CD4-positive, alpha-beta T cell (primary cell): ENCODE results near the gene IL17RE. TPM values are rescaled to one million over a fixed set of nuclear protein-coding genes. Genes with fewer than 3 reads are reported as not detected.

Experiments
- ATAC-seq: fragments of 200-7000 bp; cut with Tn5 transposase; one replicate; pipeline ENCODE4 v1.10.0; 2022; ENCODE audit warnings: mild to moderate bottlenecking; ENCODE audit not compliant: poor library complexity
- CTCF ChIA-PET: fragments of 350-600 bp; sonication (Branson Sonifier 250); formaldehyde crosslinking; loops from one replicate; lab custom pipeline; 2021; ENCODE audit warnings: antibody characterized with exemption, inconsistent platforms; lab: Charles Lee
- POLR2A ChIA-PET: fragments of 350-600 bp; sonication (Branson Sonifier 250); formaldehyde crosslinking; loops from one replicate; lab custom pipeline; 2021; ENCODE audit warnings: antibody characterized with exemption, inconsistent platforms; lab: Charles Lee
- DNase-seq, 14 experiments: peaks; one replicate each; pipeline ENCODE4 v3.0.0-alpha.2; 2013 to 2020; ENCODE audit warnings: mixed read lengths in 2 of 14
- H3K27ac ChIP-seq, 2 donors: one replicate each; pipeline versions ENCODE4 v1.5.1 to v1.7.0; 2013; ENCODE audit warnings: low read length in 2 of 2, low read depth in 1 of 2, mild to moderate bottlenecking in 1 of 2
- H3K27me3 ChIP-seq, 2 experiments: 1 replicate in 1 of 2; 2 replicates in 1 of 2; pipeline versions ENCODE4 v1.6.1 to v1.7.0; 2013; ENCODE audit warnings: low read length in 2 of 2, control low read depth in 1 of 2, mild to moderate bottlenecking in 1 of 2, moderate library complexity in 1 of 2; ENCODE audit not compliant: insufficient read depth in 2 of 2, control insufficient read depth in 1 of 2
- H3K36me3 ChIP-seq: one replicate; pipeline ENCODE4 v1.6.1; 2013; ENCODE audit warnings: low read length, control low read depth; ENCODE audit not compliant: insufficient read depth
- H3K4me1 ChIP-seq: one replicate; pipeline ENCODE4 v1.6.1; 2013; ENCODE audit warnings: low read length, control low read depth; ENCODE audit not compliant: insufficient read depth
- H3K4me3 ChIP-seq: one replicate; pipeline ENCODE4 v1.5.1; 2013; ENCODE audit warnings: mild to moderate bottlenecking, low read length, moderate library complexity
- H3K9me3 ChIP-seq, 2 experiments: 1 replicate in 1 of 2; 2 replicates in 1 of 2; pipeline versions ENCODE4 v1.6.1 to v1.7.0; 2013; ENCODE audit warnings: low read length in 2 of 2, mild to moderate bottlenecking in 2 of 2, control low read depth in 1 of 2, moderate library complexity in 1 of 2; ENCODE audit not compliant: control insufficient read depth in 1 of 2, insufficient read depth in 1 of 2
- H3K27ac Mint-ChIP-seq: one replicate; pipeline ENCODE4 v1.8.0; 2020; ENCODE audit warnings: mixed read lengths
- H3K27me3 Mint-ChIP-seq: one replicate; pipeline ENCODE4 v1.8.0; 2021; ENCODE audit warnings: mixed read lengths
- H3K36me3 Mint-ChIP-seq: one replicate; pipeline ENCODE4 v1.8.0; 2021; ENCODE audit warnings: low read depth, mixed read lengths
- H3K4me1 Mint-ChIP-seq: one replicate; pipeline ENCODE4 v1.8.0; 2021; ENCODE audit warnings: low read depth, mixed read lengths
- H3K4me3 Mint-ChIP-seq: one replicate; pipeline ENCODE4 v1.8.0; 2020; ENCODE audit warnings: mild to moderate bottlenecking, mixed read lengths
- H3K9me3 Mint-ChIP-seq: one replicate; pipeline ENCODE4 v1.8.0; 2020; ENCODE audit warnings: mixed read lengths
- CTCF ChIP-seq: fragments of 200-600 bp; IDR thresholded peaks from one replicate; pipeline ENCODE4 v1.8.0; 2022; ENCODE audit warnings: antibody characterized with exemption, mild to moderate bottlenecking
- intact Hi-C, 2 experiments: fragments of 100-400 bp; cut with DNase I in 1 of 2; cut with micrococcal nuclease in 1 of 2; formaldehyde crosslinking; loops; one replicate each; pipeline versions ENCODE4 v1.15.1 to v1.9.0; 2023 to 2025; cut with DNase I, micrococcal nuclease
- total RNA-seq, 174 experiments: library from RNA in 2 of 174; stranded (reverse) in 2 of 174; gene quantifications; one replicate each; pipeline ENCODE4 v1.2.3 and lab custom pipeline; 2021 to 2026

The IL17RE gene
- total RNA-seq, 2 experiments from 2014 or later, result 1.4 to 1.6 TPM

- no peak for ATAC-seq
- no peak overlapping the region for H3K4me3 ChIP-seq
- Mint-ChIP-seq H3K4me3 (no peak overlapping the region), H3K4me1 (no peaks in the 10 kb centered on the region), H3K27me3 (peaks cover 8% of the 10 kb centered on the region), H3K36me3 (no peaks in the 10 kb centered on the region), H3K9me3 (no peaks in the 10 kb centered on the region), H3K27ac (no peak overlapping the region)
- POLR2A ChIA-PET, result no interaction called here
- DNase-seq, result no peak
- peaks cover 0 to 8% of the 10 kb centered on the region in 2 experiments for H3K9me3 ChIP-seq
- CTCF ChIA-PET, result no interaction called here
- peaks cover 9 to 16% of the 10 kb centered on the region in 2 experiments for H3K27me3 ChIP-seq
- no peak for TF ChIP-seq CTCF
- intact Hi-C loops, result no loop called here
- no peaks in the 10 kb centered on the region for H3K36me3 ChIP-seq
- no peak overlapping the region for H3K27ac ChIP-seq
- H3K4me1 ChIP-seq, result peaks cover 9% of the 10 kb centered on the region
Observed at GRCh38 chr3:9866639-9867038, 36.0 kb upstream of the IL17RE start.

GRCh38 chr3:9867106-9867505, 35.5 kb upstream of the IL17RE start:
- ChIA-PET CTCF (no interaction called here), POLR2A (no interaction called here)
- H3K4me1 ChIP-seq, result peaks cover 8% of the 10 kb centered on the region
- TF ChIP-seq CTCF, result no peak
- H3K4me3 Mint-ChIP-seq, result no peak overlapping the region
- H3K27ac ChIP-seq, result no peak overlapping the region
- no peaks in the 10 kb centered on the region for H3K9me3 Mint-ChIP-seq
- no peaks in the 10 kb centered on the region for H3K36me3 ChIP-seq
- ATAC-seq (no peak), DNase-seq (no peak)
- H3K27me3 ChIP-seq, result peaks cover 5 to 11% of the 10 kb centered on the region in 2 experiments
- intact Hi-C loops, result no loop called here
- H3K27me3 Mint-ChIP-seq, result peaks cover 4% of the 10 kb centered on the region
- no peaks in the 10 kb centered on the region for H3K36me3 Mint-ChIP-seq
- no peaks in the 10 kb centered on the region for H3K4me1 Mint-ChIP-seq
- no peak overlapping the region for H3K27ac Mint-ChIP-seq
- H3K9me3 ChIP-seq, result peaks cover 0 to 7% of the 10 kb centered on the region in 2 experiments
- no peak overlapping the region for H3K4me3 ChIP-seq

- Mint-ChIP-seq H3K36me3 (no peaks in the 10 kb centered on the region), H3K4me3 (no peak overlapping the region), H3K27me3 (no peaks in the 10 kb centered on the region), H3K4me1 (no peaks in the 10 kb centered on the region), H3K27ac (no peak overlapping the region), H3K9me3 (no peaks in the 10 kb centered on the region)
- Histone ChIP-seq H3K27me3 (no peaks in the 10 kb centered on the region), H3K4me3 (no peak overlapping the region), H3K36me3 (no peaks in the 10 kb centered on the region), H3K27ac (no peak overlapping the region), H3K4me1 (no peaks in the 10 kb centered on the region), H3K9me3 (no peaks in the 10 kb centered on the region)
- no peak for ATAC-seq
- CTCF ChIA-PET, result no interaction called here
- intact Hi-C loops, result no loop called here
- TF ChIP-seq CTCF, result no peak
- POLR2A ChIA-PET, result no interaction called here
- DNase-seq, result no peak
Observed at GRCh38 chr3:9869955-9870354, 32.7 kb upstream of the IL17RE start.
